Upper lobe of left lung (tissue), 6 donors: ENCODE results near the gene IQSEC1. TPM values are rescaled to one million over a fixed set of nuclear protein-coding genes. Genes with fewer than 3 reads are reported as not detected.

ENCODE experiments used
- ATAC-seq, 2 donors: fragments of 200-7000 bp; cut with Tn5 transposase; one replicate each; pipeline ENCODE4 v1.9.1; 2022; ENCODE audit warnings: mild to moderate bottlenecking in 2 of 2, moderate library complexity in 2 of 2; ENCODE audit not compliant: low FRiP score in 2 of 2
- DNase-seq, 2 donors: peaks; one replicate each; pipeline ENCODE4 v3.0.0-alpha.2; 2019 to 2020
- H3K27ac ChIP-seq, 4 donors: fragments of 200-600 bp; sonication (generic); one replicate each; pipeline ENCODE4 v1.5.1; 2016 to 2019
- H3K27me3 ChIP-seq, 4 donors: fragments of 200-600 bp; sonication (generic); one replicate each; pipeline ENCODE4 v1.5.1; 2017 to 2019
- H3K36me3 ChIP-seq, 4 donors: fragments of 200-600 bp; sonication (generic); one replicate each; pipeline ENCODE4 v1.5.1; 2016 to 2019
- H3K4me1 ChIP-seq, 4 donors: fragments of 200-600 bp; sonication (generic); one replicate each; pipeline ENCODE4 v1.5.1; 2018 to 2019
- H3K4me3 ChIP-seq, 4 donors: fragments of 200-600 bp; sonication (generic); one replicate each; pipeline ENCODE4 v1.5.1; 2017 to 2019; ENCODE audit warnings: mild to moderate bottlenecking in 2 of 4, moderate library complexity in 1 of 4
- H3K9me3 ChIP-seq, 4 donors: fragments of 200-600 bp; sonication (generic); one replicate each; pipeline ENCODE4 v1.5.1; 2018 to 2019
- CTCF ChIP-seq, 6 experiments: fragments of 450-650 bp in 4 of 6; fragments of 200-600 bp in 2 of 6; sonication (generic) in 2 of 6; IDR thresholded peaks; one replicate each; pipeline ENCODE4 v1.5.1; 2016 to 2019; ENCODE audit warnings: antibody characterized with exemption in 6 of 6
- EP300 ChIP-seq, 4 donors: sonication (generic); formaldehyde crosslinking; IDR thresholded peaks; one replicate each; pipeline ENCODE4 v1.5.1; 2017; ENCODE audit warnings: antibody characterized with exemption in 4 of 4, control low read depth in 2 of 4
- POLR2A ChIP-seq, 4 donors: fragments of 450-650 bp; IDR thresholded peaks; one replicate each; pipeline ENCODE4 v1.5.1; 2016 to 2017; ENCODE audit warnings: antibody characterized with exemption in 4 of 4, mild to moderate bottlenecking in 2 of 4
- POLR2AphosphoS5 ChIP-seq, 2 donors: sonication (generic); formaldehyde crosslinking; IDR thresholded peaks; one replicate each; pipeline ENCODE4 v1.5.1; 2017; ENCODE audit warnings: antibody characterized with exemption in 2 of 2
- WGBS, 2 donors: methylation state at CpG; one replicate each; pipeline ENCODE4 v1.1.5; 2017 to 2018; 5-methylcytosine and 5-hydroxymethylcytosine counted together
- total RNA-seq, 6 donors: library from RNA; depleted of rRNA in 4 of 6; stranded (reverse); fragments of >200 nt in 4 of 6; gene quantifications; one replicate each; pipeline versions ENCODE4 v1.1.0 to v1.2.1, GENCODE V29; 2016 to 2021
- donor health status: DM: no; HTN: no; CAD: no; lungs with moderate emphysema.
- donor health status: DM: no; HTN: yes; CAD: no; lungs with severe emphysema.

Gene IQSEC1
- total RNA-seq, 6 donors from 2014 or later: 51.1 to 105 (median 81.0) TPM

GRCh38 chr3:12934431-12934830, 138.8 kb downstream of the IQSEC1 start:
- no peaks in the 10 kb centered on the region for H3K9me3 ChIP-seq
- H3K36me3 ChIP-seq: peaks cover 8 to 64% (median 56%) of the 10 kb centered on the region in 4 donors
- WGBS, 2 donors: 49 to 57% methylated on average over 5 to 8 of the region's 8 CpGs
- no peaks in the 10 kb centered on the region for H3K27me3 ChIP-seq
- no peak overlapping the region for H3K4me3 ChIP-seq
- DNase-seq (no peak), ATAC-seq (no peak)
- H3K4me1 ChIP-seq: peaks cover 25 to 33% (median 30%) of the 10 kb centered on the region in 4 donors
- no peak for TF ChIP-seq POLR2AphosphoS5 (IDR thresholded peaks at IDR 0.05)
- no peak for TF ChIP-seq EP300 (IDR thresholded peaks at IDR 0.05)
- no peak for TF ChIP-seq POLR2A (IDR thresholded peaks at IDR 0.05)
- TF ChIP-seq CTCF (IDR thresholded peaks at IDR 0.05): no peak
- peak overlapping the region; percentile 14 to 70 (median 48) for H3K27ac ChIP-seq

- H3K4me1 ChIP-seq: peaks cover 24 to 33% (median 30%) of the 10 kb centered on the region in 4 donors
- no peak for ATAC-seq
- H3K36me3 ChIP-seq: peaks cover 8 to 63% (median 54%) of the 10 kb centered on the region in 4 donors
These were observed 139.3 kb downstream of the IQSEC1 start for GRCh38 chr3:12933901-12934300.

GRCh38 chr3:12932754-12933153, 140.5 kb downstream of the IQSEC1 start:
- DNase-seq: peak in 1 of 2 donors; percentile 36
- TF ChIP-seq CTCF (IDR thresholded peaks at IDR 0.05): no peak
- TF ChIP-seq EP300 (IDR thresholded peaks at IDR 0.05): no peak
- no peak for TF ChIP-seq POLR2A (IDR thresholded peaks at IDR 0.05)
- TF ChIP-seq POLR2AphosphoS5 (IDR thresholded peaks at IDR 0.05): no peak
- ATAC-seq: no peak
- Histone ChIP-seq H3K36me3 (peaks cover 6 to 52% (median 47%) of the 10 kb centered on the region in 4 donors), H3K4me3 (no peak overlapping the region), H3K27me3 (no peaks in the 10 kb centered on the region), H3K9me3 (no peaks in the 10 kb centered on the region), H3K4me1 (peaks cover 16 to 33% (median 26%) of the 10 kb centered on the region in 4 donors), H3K27ac (no peak overlapping the region)
- 75 to 80% methylated on average over 13 of the region's 13 CpGs for WGBS, 2 donors

More at GRCh38 chr3:12933901-12934300, 139.3 kb downstream of the IQSEC1 start:
- Histone ChIP-seq H3K9me3 (no peaks in the 10 kb centered on the region), H3K27me3 (no peaks in the 10 kb centered on the region), H3K4me3 (no peak overlapping the region), H3K27ac (peak overlapping the region in 3 of 4 donors; percentile 47 to 70 (median 48))
- WGBS, 2 donors: 80 to 83% methylated on average over 2 to 7 of the region's 7 CpGs
- DNase-seq: no peak
- no peak for TF ChIP-seq CTCF (IDR thresholded peaks at IDR 0.05)
- TF ChIP-seq POLR2AphosphoS5 (IDR thresholded peaks at IDR 0.05): no peak
- no peak for TF ChIP-seq EP300 (IDR thresholded peaks at IDR 0.05)
- no peak for TF ChIP-seq POLR2A (IDR thresholded peaks at IDR 0.05)

- H3K27me3 ChIP-seq: no peaks in the 10 kb centered on the region
- H3K4me3 ChIP-seq: no peak overlapping the region
- H3K9me3 ChIP-seq: no peaks in the 10 kb centered on the region
- WGBS, 2 donors: 86 to 87% methylated on average over 7 to 10 of the region's 10 CpGs
- DNase-seq (peak in 1 of 2 donors; percentile 43), ATAC-seq (no peak)
- H3K4me1 ChIP-seq: peaks cover 16 to 33% (median 26%) of the 10 kb centered on the region in 4 donors
- TF ChIP-seq POLR2A (IDR thresholded peaks at IDR 0.05): no peak
- no peak for TF ChIP-seq POLR2AphosphoS5 (IDR thresholded peaks at IDR 0.05)
- TF ChIP-seq CTCF (IDR thresholded peaks at IDR 0.05): no peak
- TF ChIP-seq EP300 (IDR thresholded peaks at IDR 0.05): no peak
- no peak overlapping the region for H3K27ac ChIP-seq
- peaks cover 6 to 50% (median 47%) of the 10 kb centered on the region in 4 donors for H3K36me3 ChIP-seq
These were observed 140.9 kb downstream of the IQSEC1 start for GRCh38 chr3:12932347-12932746.
